Measurements from ENCODE around the gene RPL19.

DNA sequence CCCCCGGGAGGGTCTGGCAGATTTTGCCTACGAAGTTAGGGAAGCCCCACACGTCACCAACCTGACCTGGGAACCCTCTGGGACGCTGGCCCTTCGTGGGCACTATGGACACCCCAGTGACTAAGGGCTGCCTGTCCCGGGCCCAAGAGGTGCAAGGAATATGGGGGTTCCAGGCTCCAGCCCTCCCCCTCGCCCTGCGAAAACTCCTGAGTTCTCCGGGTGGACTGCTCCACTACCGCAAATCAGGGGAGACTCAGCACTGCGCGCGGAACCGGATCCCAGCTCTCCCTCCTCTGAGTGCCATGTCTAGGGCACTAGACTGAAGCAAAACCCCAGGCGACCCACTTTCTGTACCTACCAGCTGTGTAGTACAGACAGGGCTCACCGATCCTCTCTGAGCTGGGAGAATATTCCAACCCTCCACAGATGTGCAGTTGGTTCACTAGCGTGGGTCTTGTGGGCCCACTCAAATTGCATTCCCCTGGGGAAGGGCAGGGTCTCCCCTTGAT, 34.2 kb upstream of the RPL19 start, which contains the start of gene ARL5C:
- TF ChIP-seq, protein P1, sequence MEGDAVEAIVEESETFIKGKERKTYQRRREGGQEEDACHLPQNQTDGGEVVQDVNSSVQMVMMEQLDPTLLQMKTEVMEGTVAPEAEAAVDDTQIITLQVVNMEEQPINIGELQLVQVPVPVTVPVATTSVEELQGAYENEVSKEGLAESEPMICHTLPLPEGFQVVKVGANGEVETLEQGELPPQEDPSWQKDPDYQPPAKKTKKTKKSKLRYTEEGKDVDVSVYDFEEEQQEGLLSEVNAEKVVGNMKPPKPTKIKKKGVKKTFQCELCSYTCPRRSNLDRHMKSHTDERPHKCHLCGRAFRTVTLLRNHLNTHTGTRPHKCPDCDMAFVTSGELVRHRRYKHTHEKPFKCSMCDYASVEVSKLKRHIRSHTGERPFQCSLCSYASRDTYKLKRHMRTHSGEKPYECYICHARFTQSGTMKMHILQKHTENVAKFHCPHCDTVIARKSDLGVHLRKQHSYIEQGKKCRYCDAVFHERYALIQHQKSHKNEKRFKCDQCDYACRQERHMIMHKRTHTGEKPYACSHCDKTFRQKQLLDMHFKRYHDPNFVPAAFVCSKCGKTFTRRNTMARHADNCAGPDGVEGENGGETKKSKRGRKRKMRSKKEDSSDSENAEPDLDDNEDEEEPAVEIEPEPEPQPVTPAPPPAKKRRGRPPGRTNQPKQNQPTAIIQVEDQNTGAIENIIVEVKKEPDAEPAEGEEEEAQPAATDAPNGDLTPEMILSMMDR (IDR thresholded peaks at IDR 0.05; ENCODE audit: borderline replicate concordance, extremely low read depth, low read length, poor library complexity, severe bottlenecking): no peak
- no peak for TF ChIP-seq EZH2 (IDR thresholded peaks at IDR 0.05; ENCODE audit: borderline replicate concordance, low read depth, low read length, severe bottlenecking)
